Stimulated activated naive CD4-positive, alpha-beta T cell treated with Interleukin-2 at 50 U/mL for 16 hours (primary cell): ENCODE data around the gene MED22.
"Not testable (repeated sequence)": the region's sequence is repeated elsewhere in the genome, so short reads cannot be mapped to it uniquely, and the experiment has no call there.

Experiments
- DNase-seq: peaks from one replicate; lab custom pipeline; 2025; lab: John Stamatoyannopoulos, UW

MED22 gene

GRCh38 chr9:133304477-133305377 is 43.2 kb downstream of the MED22 start:
- DNase-seq = no peak

GRCh38 chr9:133304158-133304470 is 43.8 kb downstream of the MED22 start:
- no peak for DNase-seq

- DNase-seq = no peak
These were observed 44.4 kb downstream of the MED22 start for GRCh38 chr9:133303266-133304157.

GRCh38 chr9:133301253-133302230 is 46.4 kb downstream of the MED22 start:
- no peak for DNase-seq

- not testable (repeated sequence) for DNase-seq
These were observed 47.9 kb downstream of the MED22 start for GRCh38 chr9:133299996-133300395.

GRCh38 chr9:133294257-133294656 is 53.7 kb downstream of the MED22 start:
- no peak for DNase-seq

GRCh38 chr9:133290751-133291302 is 57.1 kb downstream of the MED22 start:
- no peak for DNase-seq
